WTC11 (cell line): ENCODE measurements around the gene ADSL. TPM values are rescaled to one million over a fixed set of nuclear protein-coding genes. Genes with fewer than 3 reads are reported as not detected.
A peak's percentile ranks its signal among the peaks of the same experiment; 100 is the strongest.

Source experiments
- ATAC-seq: fragments of 200-7000 bp; cut with Tn5 transposase; 2 replicates; pipeline ENCODE4 v1.10.0; 2021; ENCODE audit warnings: mild to moderate bottlenecking, moderate library complexity
- CTCF ChIA-PET: fragments of 300-600 bp; sonication (Branson Sonifier 250); formaldehyde crosslinking; loops from one replicate; lab custom pipeline; 2021; ENCODE audit warnings: antibody characterized with exemption; lab: Charles Lee
- POLR2A ChIA-PET: fragments of 350-600 bp; sonication (Branson Sonifier 250); formaldehyde crosslinking; loops from one replicate; lab custom pipeline; 2021; ENCODE audit warnings: antibody characterized with exemption; lab: Charles Lee
- DNase-seq: peaks from one replicate; pipeline ENCODE4 v3.0.0; 2021; ENCODE audit warnings: low spot score
- H3K27ac Mint-ChIP-seq: 2 replicates; pipeline ENCODE4 v1.8.0; 2021; ENCODE audit warnings: mixed read lengths
- H3K27me3 Mint-ChIP-seq: 2 replicates; pipeline ENCODE4 v1.8.0; 2021; ENCODE audit warnings: low read depth, mild to moderate bottlenecking, moderate library complexity, mixed read lengths
- H3K36me3 Mint-ChIP-seq: 2 replicates; pipeline ENCODE4 v1.8.0; 2021; ENCODE audit warnings: mixed read lengths
- H3K4me1 Mint-ChIP-seq: 2 replicates; pipeline ENCODE4 v1.8.0; 2022; ENCODE audit warnings: mixed read lengths
- H3K4me3 Mint-ChIP-seq: 2 replicates; pipeline ENCODE4 v1.8.0; 2021; ENCODE audit warnings: mild to moderate bottlenecking, moderate library complexity, mixed read lengths
- H3K9me3 Mint-ChIP-seq: 2 replicates; pipeline ENCODE4 v1.8.0; 2021; ENCODE audit warnings: mixed read lengths
- AR ChIP-seq: fragments of 250-450 bp; sonication (Bioruptor Pico); IDR thresholded peaks from 2 replicates; pipeline ENCODE4 v1.9.0; 2021; ENCODE audit warnings: mild to moderate bottlenecking
- ATF1 ChIP-seq: sonication (generic); formaldehyde crosslinking; IDR thresholded peaks from 2 replicates; pipeline ENCODE4 v1.8.1; 2023; ENCODE audit warnings: mild to moderate bottlenecking, moderate library complexity, missing genetic modification reagents
- FOXJ3 ChIP-seq: sonication (generic); formaldehyde crosslinking; IDR thresholded peaks from 2 replicates; pipeline ENCODE4 v1.9.0; 2021; ENCODE audit warnings: missing genetic modification reagents, mild to moderate bottlenecking, borderline replicate concordance
- GRHL2 ChIP-seq: fragments of 250-450 bp; sonication (Bioruptor Pico); IDR thresholded peaks from 2 replicates; pipeline ENCODE4 v1.8.0; 2022; ENCODE audit warnings: mild to moderate bottlenecking, moderate library complexity; ENCODE audit not compliant: insufficient replicate concordance, severe bottlenecking
- HMGXB4 ChIP-seq: sonication (generic); formaldehyde crosslinking; IDR thresholded peaks from 2 replicates; pipeline ENCODE4 v1.8.1; 2023; ENCODE audit warnings: mild to moderate bottlenecking, moderate library complexity, missing genetic modification reagents
- MAX ChIP-seq: sonication (generic); formaldehyde crosslinking; IDR thresholded peaks from 2 replicates; pipeline ENCODE4 v1.8.0; 2022; ENCODE audit warnings: mild to moderate bottlenecking, missing genetic modification reagents
- NFATC4 ChIP-seq: fragments of 250-450 bp; sonication (Bioruptor Pico); IDR thresholded peaks from 2 replicates; pipeline ENCODE4 v1.9.0; 2021; ENCODE audit warnings: mild to moderate bottlenecking
- SP1 ChIP-seq: sonication (generic); formaldehyde crosslinking; conservative IDR thresholded peaks from 2 replicates; pipeline ENCODE4 v1.8.1; 2022; ENCODE audit warnings: missing genetic modification reagents
- ZNF121 ChIP-seq: sonication (generic); formaldehyde crosslinking; IDR thresholded peaks from 2 replicates; pipeline ENCODE4 v1.8.0; 2023; ENCODE audit warnings: missing genetic modification reagents
- ZNF219 ChIP-seq: sonication (generic); formaldehyde crosslinking; IDR thresholded peaks from 2 replicates; pipeline ENCODE4 v1.8.0; 2023; ENCODE audit warnings: missing genetic modification reagents, mild to moderate bottlenecking, borderline replicate concordance
- total RNA-seq: library from RNA; stranded (reverse); gene quantifications from 3 replicates; pipeline ENCODE4 v1.2.3, GENCODE V29; 2021
- TF ChIP-seq, protein P1 (sequence below): sonication (generic); formaldehyde crosslinking; IDR thresholded peaks from 2 replicates; pipeline ENCODE4 v1.8.1; 2023; ENCODE audit warnings: mild to moderate bottlenecking, missing genetic modification reagents
- TF ChIP-seq, protein P2 (sequence below): sonication (generic); formaldehyde crosslinking; IDR thresholded peaks from 2 replicates; pipeline ENCODE4 v1.8.1; 2022; ENCODE audit warnings: mild to moderate bottlenecking, moderate library complexity, missing genetic modification reagents
- TF ChIP-seq, protein P3 (sequence below): fragments of 250-450 bp; sonication (Bioruptor Pico); IDR thresholded peaks from 2 replicates; pipeline ENCODE4 v1.9.0; 2021; ENCODE audit warnings: moderate library complexity, mild to moderate bottlenecking, inconsistent platforms, borderline replicate concordance

ADSL gene
- total RNA-seq, 1 experiment from 2014 or later, result 154 TPM

DNA sequence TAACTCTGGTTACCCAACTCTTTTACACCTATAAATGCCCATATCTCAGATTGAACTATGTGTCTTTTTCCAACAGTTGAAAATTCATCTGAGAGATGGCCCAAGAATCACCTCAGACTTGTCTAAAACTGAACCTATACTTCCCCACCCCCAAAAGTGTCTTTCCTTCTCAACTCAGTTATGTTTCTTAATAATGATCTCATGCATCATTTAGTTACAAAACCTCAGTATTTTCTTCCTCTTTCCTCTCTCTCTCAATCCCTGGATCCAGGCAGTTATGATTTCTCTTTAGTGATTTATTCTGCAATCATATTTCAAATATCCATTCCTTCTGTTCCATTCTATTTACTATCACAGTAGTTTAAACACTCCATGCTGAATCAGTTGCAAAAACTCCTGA lies 32.3 kb upstream of the ADSL start:
- ChIA-PET POLR2A (no interaction called here), CTCF (no interaction called here)
- H3K27me3 Mint-ChIP-seq, result no peaks in the 10 kb centered on the region
- DNase-seq (no peak), ATAC-seq (no peak)
- H3K36me3 Mint-ChIP-seq, result peaks cover 85% of the 10 kb centered on the region
- H3K4me1 Mint-ChIP-seq, result no peaks in the 10 kb centered on the region
- no peak overlapping the region for H3K4me3 Mint-ChIP-seq
- no peak overlapping the region for H3K27ac Mint-ChIP-seq
- peaks cover 7% of the 10 kb centered on the region for H3K9me3 Mint-ChIP-seq
- no peak for TF ChIP-seq GRHL2 (CRISPR knock-in tag)

GRCh38 chr22:40320687-40321086 lies 25.6 kb upstream of the ADSL start:
- TF ChIP-seq, protein P1, sequence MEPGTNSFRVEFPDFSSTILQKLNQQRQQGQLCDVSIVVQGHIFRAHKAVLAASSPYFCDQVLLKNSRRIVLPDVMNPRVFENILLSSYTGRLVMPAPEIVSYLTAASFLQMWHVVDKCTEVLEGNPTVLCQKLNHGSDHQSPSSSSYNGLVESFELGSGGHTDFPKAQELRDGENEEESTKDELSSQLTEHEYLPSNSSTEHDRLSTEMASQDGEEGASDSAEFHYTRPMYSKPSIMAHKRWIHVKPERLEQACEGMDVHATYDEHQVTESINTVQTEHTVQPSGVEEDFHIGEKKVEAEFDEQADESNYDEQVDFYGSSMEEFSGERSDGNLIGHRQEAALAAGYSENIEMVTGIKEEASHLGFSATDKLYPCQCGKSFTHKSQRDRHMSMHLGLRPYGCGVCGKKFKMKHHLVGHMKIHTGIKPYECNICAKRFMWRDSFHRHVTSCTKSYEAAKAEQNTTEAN (CRISPR knock-in tag), result no peak
- TF ChIP-seq, protein P2, sequence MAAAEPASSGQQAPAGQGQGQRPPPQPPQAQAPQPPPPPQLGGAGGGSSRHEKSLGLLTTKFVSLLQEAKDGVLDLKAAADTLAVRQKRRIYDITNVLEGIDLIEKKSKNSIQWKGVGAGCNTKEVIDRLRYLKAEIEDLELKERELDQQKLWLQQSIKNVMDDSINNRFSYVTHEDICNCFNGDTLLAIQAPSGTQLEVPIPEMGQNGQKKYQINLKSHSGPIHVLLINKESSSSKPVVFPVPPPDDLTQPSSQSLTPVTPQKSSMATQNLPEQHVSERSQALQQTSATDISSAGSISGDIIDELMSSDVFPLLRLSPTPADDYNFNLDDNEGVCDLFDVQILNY, result no peak
- TF ChIP-seq AR (CRISPR knock-in tag), result no peak
- TF ChIP-seq, all 79 proteins: peak for 0
- H3K9me3 Mint-ChIP-seq, result peaks cover 7% of the 10 kb centered on the region
- H3K4me1 Mint-ChIP-seq, result peaks cover 20% of the 10 kb centered on the region

DNA sequence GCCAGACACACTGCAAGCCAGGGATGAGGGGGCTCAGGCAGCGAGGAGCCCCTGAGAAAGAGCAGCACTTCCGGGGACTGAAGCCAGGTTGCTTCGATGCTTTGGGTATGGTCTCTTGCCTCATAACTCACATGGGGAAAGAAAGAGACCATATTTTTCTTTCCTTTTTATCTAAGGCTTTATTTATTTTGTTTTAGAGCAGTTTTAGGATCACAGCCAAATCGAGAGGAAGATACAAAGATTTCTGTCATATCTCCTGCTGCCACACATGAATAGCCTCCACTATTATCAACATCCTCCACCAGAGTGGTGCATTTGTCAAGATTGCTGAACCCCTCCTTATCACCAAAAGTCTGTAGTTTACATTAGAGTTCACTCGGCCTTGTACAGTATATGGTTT lies 24.3 kb upstream of the ADSL start:
- ChIA-PET CTCF (no interaction called here), POLR2A (no interaction called here)
- peaks cover 31% of the 10 kb centered on the region for H3K4me1 Mint-ChIP-seq
- no peak for TF ChIP-seq NFATC4
- TF ChIP-seq ATF1 (CRISPR knock-in tag), result no peak
- TF ChIP-seq HMGXB4 (CRISPR knock-in tag), result no peak
- H3K36me3 Mint-ChIP-seq, result peaks cover 51% of the 10 kb centered on the region
- no peak overlapping the region for H3K4me3 Mint-ChIP-seq
- peak overlapping the region; percentile 40; the same call in 1 of the 2 replicates for H3K27ac Mint-ChIP-seq
- H3K9me3 Mint-ChIP-seq, result peaks cover 7% of the 10 kb centered on the region
- ATAC-seq (no peak), DNase-seq (no peak)
- no peaks in the 10 kb centered on the region for H3K27me3 Mint-ChIP-seq

More at GRCh38 chr22:40320687-40321086, 25.6 kb upstream of the ADSL start:
- H3K27me3 Mint-ChIP-seq, result no peaks in the 10 kb centered on the region
- ATAC-seq (no peak), DNase-seq (no peak)
- ChIA-PET CTCF (no interaction called here), POLR2A (no interaction called here)
- peaks cover 64% of the 10 kb centered on the region for H3K36me3 Mint-ChIP-seq
- no peak overlapping the region for H3K4me3 Mint-ChIP-seq
- no peak overlapping the region for H3K27ac Mint-ChIP-seq

DNA sequence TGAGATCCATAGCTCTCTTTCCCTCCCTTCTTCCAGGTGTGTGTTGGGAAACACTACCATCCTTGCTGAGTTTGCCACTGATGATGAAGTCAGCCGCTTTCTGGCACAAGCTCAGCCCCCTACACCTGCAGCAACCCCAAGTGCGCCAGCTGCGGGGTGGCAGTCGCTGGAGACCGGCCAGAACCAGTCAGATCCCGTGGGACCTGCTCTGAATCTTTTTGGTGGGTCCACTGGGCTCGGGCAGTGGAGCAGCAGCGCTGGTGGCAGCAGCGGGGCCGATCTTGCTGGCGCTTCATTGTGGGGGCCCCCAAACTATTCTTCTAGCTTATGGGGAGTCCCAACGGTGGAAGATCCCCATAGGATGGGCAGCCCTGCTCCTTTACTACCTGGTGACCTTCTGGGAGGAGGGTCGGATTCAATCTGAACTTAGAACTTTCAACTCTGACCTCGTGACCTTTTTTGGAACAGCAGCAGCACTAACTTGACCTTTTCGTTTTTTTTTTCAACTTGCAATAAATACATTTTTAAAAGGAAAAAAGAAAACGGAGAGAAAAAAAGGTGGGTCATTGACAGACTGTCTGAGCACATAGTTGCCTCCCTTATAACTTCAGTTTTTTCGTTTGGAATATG lies 23.4 kb upstream of the ADSL start:
- no peak for TF ChIP-seq ZNF121 (CRISPR knock-in tag)
- TF ChIP-seq FOXJ3 (CRISPR knock-in tag), result no peak
- TF ChIP-seq SP1, result no peak
- no peak for TF ChIP-seq MAX (CRISPR knock-in tag)
- TF ChIP-seq ZNF219 (CRISPR knock-in tag), result no peak
- TF ChIP-seq, protein P3, sequence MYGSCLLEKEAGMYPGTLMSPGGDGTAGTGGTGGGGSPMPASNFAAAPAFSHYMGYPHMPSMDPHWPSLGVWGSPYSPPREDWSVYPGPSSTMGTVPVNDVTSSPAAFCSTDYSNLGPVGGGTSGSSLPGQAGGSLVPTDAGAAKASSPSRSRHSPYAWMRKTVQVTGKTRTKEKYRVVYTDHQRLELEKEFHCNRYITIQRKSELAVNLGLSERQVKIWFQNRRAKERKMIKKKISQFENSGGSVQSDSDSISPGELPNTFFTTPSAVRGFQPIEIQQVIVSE (CRISPR knock-in tag), result no peak
- TF ChIP-seq, all 79 proteins: peak for 0
- H3K27me3 Mint-ChIP-seq, result no peaks in the 10 kb centered on the region
- POLR2A ChIA-PET, result no interaction called here
- H3K9me3 Mint-ChIP-seq, result peaks cover 2% of the 10 kb centered on the region
- CTCF ChIA-PET, result interaction anchor here (1.2 kb wide), 1 partner anchor 25 kb away, joined by 6 read pairs; no protein-coding TSS in a partner anchor
- peaks cover 40% of the 10 kb centered on the region for H3K4me1 Mint-ChIP-seq
- peaks cover 42% of the 10 kb centered on the region for H3K36me3 Mint-ChIP-seq
- no peak overlapping the region for H3K27ac Mint-ChIP-seq
- H3K4me3 Mint-ChIP-seq, result no peak overlapping the region
- DNase-seq (no peak), ATAC-seq (no peak)
